ENCODE data around the gene SORT1. TPM values are rescaled to one million over a fixed set of nuclear protein-coding genes. Genes with fewer than 3 reads are reported as not detected.

Gene SORT1
- total RNA-seq, 4 donors from 2014 or later, result 55.8 to 79.2 (median 68.3) TPM

- ATAC-seq (ENCODE audit: low FRiP score) (no peak), DNase-seq (ENCODE audit: low spot score) (no peak)
- TF ChIP-seq CTCF (IDR thresholded peaks at IDR 0.05), result no peak
Observed at GRCh38 chr1:109433322-109433721, 35.6 kb upstream of the SORT1 start.

GRCh38 chr1:109432336-109432735 lies 34.6 kb upstream of the SORT1 start:
- DNase-seq (ENCODE audit: low spot score), result no peak
- no peak for TF ChIP-seq CTCF (IDR thresholded peaks at IDR 0.05)
- ATAC-seq (ENCODE audit: low FRiP score), result no peak

- TF ChIP-seq CTCF (IDR thresholded peaks at IDR 0.05), result no peak
- ATAC-seq (ENCODE audit: low FRiP score) (no peak), DNase-seq (ENCODE audit: low spot score) (no peak)
Observed at GRCh38 chr1:109427171-109427467, 29.4 kb upstream of the SORT1 start.

GRCh38 chr1:109426281-109427170 lies 28.8 kb upstream of the SORT1 start, which contains the start of gene PSMA5:
TSS of gene PSMA5 (minus strand) at chr1:109426448. CDS start at chr1:109426330, 118 bp downstream.
- peak; percentile 99 for ATAC-seq (ENCODE audit: low FRiP score)
- DNase-seq (ENCODE audit: low spot score), result peak; percentile 84
- TF ChIP-seq CTCF (IDR thresholded peaks at IDR 0.05), result no peak

- DNase-seq (ENCODE audit: low spot score) (peak; percentile 35), ATAC-seq (ENCODE audit: low FRiP score) (peak; percentile 57)
- TF ChIP-seq CTCF (IDR thresholded peaks at IDR 0.05), result no peak
Observed at GRCh38 chr1:109425391-109426280, 27.9 kb upstream of the SORT1 start.

- no peak for DNase-seq (ENCODE audit: low spot score)
- TF ChIP-seq CTCF (IDR thresholded peaks at IDR 0.05), result no peak
- no peak for ATAC-seq (ENCODE audit: low FRiP score)
Observed at GRCh38 chr1:109423498-109423897, 25.8 kb upstream of the SORT1 start.

Measured in omental fat pad (tissue), 4 donors.